GM18868 (cell line): Measurements from ENCODE around the gene SLC37A4.
"Not testable (repeated sequence)": the region's sequence is repeated elsewhere in the genome, so short reads cannot be mapped to it uniquely, and the experiment has no call there.

Experiments
- ATAC-seq: cut with Tn5 transposase; IDR thresholded peaks from one replicate; pipeline ENCODE4 v1.9.1; 2021; ENCODE audit warnings: mild to moderate bottlenecking, moderate library complexity; ENCODE audit not compliant: unreplicated experiment

SLC37A4 gene

GRCh38 chr11:119018074-119018938, 12.4 kb downstream of the SLC37A4 start, which contains the start of the genes RPS25 and TRAPPC4:
RPS25 (minus strand) TSS chr11:119018343; CDS start chr11:119018284, 59 bp downstream.
TRAPPC4 (plus strand) TSS chr11:119018766; CDS start chr11:119018796, 30 bp downstream.
- peak; percentile 88 for ATAC-seq

- not testable (repeated sequence) for ATAC-seq
Measured at GRCh38 chr11:119017377-119017776, 13.3 kb downstream of the SLC37A4 start.

DNA sequence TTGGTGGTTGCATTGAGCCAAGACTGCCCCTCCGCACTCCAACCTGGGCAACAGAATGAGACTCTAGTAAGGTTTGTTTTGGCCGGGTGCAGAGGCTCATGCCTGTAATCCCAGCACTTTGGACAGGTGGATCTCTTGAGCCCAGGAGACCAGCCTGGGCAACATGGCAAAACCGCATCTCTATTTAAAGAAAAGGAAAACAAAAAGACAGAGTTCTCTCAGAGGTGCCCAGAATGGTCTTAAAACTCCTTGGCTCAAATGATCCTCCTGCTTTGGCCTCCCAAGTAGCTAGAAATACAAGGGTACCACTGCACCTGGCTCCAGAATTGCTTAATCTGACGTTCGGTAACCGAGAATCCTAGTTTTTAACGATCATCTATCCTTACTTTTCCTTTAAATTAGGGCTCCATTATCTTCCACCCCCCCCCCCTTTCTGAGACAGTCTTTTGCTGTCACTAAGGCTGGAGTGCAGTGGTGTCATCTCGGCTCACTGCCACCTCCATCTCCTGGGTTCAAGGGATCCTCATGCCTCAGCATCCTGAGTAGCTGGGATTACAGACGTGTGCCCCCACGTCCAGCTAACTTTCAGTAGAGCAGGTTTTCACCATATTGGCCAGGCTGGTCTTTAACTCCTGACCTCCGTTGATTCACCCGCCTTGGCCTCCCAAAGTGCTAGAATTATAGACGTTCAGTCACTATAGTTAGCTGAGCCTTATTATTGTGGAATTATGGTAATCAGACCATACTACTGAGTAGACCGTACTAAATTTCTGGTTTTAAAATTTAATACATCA, 14.3 kb downstream of the SLC37A4 start:
- no peak for ATAC-seq

- ATAC-seq, result no peak
Measured at GRCh38 chr11:119015054-119015611, 15.5 kb downstream of the SLC37A4 start.

DNA sequence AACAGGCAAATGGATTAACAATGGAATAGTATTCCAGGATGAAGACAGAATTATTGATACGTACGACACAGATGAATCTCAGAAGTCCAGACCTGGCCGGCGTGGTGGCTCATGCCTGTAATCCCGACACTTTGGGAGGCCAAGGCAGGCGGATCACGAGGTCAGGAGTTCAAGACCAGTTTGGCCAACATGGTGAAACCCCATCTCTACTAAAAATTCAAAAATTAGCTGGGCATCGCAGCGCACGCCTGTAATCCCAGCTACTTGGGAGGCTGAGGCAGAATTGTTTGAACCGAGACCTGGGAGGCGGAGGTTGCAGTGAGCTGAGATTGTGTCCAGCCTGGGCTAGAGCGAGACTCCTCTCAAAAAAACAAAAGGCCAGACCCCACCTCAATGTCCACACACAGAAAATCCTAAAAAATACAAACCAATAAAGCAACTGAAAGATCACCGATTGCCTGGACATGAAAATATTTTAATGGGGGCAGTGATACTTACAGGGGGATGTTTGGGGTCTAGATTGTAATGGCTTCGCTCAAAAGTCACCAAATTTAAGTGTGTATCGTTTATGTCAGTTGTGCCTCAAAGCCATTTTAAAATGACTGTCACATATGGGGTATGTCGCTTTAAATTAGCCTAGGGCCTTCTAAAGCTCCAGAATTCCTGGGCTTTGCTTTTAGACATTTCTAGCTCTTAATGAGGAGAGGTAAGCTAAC, 16.3 kb downstream of the SLC37A4 start:
- no peak for ATAC-seq

GRCh38 chr11:119012629-119013170, 18.0 kb downstream of the SLC37A4 start:
- ATAC-seq, result no peak

GRCh38 chr11:119011476-119012053, 19.1 kb downstream of the SLC37A4 start:
- ATAC-seq, result no peak

DNA sequence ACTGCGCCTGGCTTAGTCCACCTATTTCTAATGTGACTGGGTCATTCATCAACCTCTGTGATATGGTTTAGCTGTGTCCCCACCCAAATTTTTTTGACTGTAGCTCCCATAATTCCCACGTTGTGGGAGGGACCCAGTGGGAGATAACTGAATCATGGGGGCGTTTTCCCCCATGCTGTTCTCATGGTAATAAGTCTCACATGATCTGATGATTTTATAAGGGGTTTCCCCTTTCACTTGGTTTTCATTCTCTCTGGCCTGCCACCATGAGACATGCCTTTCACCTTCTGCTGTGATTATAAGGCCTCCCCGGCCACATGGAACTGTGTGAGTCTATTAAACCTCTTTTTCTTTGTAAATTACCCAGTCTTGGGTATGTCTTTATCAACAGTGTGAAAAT, 24.0 kb downstream of the SLC37A4 start:
- ATAC-seq, result no peak

- ATAC-seq, result no peak
Measured at GRCh38 chr11:119000906-119001305, 29.8 kb downstream of the SLC37A4 start.

- ATAC-seq, result no peak
Measured at GRCh38 chr11:118998822-118999221, 31.9 kb downstream of the SLC37A4 start.

DNA sequence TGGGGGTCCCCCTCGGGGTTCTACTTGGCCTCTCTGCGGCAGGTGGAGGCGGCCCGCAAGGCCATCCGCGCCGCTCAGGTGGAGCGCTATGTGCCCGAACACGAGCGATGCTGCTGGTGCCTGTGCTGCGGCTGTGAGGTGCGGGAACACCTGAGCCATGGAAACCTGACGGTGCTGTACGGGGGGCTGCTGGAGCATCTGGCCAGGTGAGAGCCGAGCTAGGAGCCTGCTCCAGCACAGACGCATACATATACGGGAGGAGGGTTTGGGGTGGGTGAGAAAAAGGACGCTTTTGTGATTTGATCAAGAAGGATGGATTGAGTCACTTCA, 32.3 kb downstream of the SLC37A4 start:
- ATAC-seq, result peak; percentile 24

DNA sequence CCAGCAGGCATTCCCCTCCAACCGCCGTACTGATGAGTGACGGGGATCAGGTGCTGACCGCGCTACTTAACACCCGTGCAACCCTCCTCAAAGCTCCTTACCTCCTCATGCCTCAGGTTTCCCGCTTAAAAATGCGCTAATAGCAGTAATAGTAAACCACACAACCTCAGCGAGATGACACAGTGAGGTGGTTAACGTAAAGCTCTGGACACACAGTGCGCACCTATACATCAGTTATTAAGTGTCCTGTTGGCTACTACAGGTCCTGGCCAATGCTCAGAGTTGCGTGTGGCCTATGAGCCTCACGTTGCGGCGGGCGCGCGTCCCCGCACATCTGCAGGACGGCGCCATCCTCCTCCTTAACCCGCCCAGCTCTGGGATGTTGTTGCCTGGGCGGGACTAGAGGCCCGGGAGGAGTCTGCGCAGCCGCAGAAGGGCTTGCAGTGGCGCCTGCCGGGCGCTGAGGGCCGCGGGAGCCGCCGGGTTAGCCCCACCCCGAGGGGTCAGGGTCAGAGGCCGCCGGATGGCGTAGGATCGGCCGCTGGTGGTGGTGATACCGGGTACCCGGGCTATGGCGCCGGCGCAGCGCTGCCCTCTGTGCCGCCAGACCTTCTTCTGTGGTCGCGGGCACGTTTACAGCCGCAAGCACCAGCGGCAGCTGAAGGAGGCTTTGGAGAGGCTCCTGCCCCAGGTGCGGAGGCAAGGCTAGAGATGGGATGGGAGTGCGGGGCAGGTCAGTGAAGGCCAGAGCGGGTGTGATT, 32.9 kb downstream of the SLC37A4 start, which contains the start of gene CENATAC:
CENATAC (plus strand) TSS at position 512 of the 761 bp plus-strand sequence; CDS start at position 572, 60 bp downstream.
- ATAC-seq, result peak; percentile 87

- peak; percentile 39 for ATAC-seq
Measured at GRCh38 chr11:118996926-118997626, 33.6 kb downstream of the SLC37A4 start.

GRCh38 chr11:118991486-118992038, 39.1 kb downstream of the SLC37A4 start:
- not testable (repeated sequence) for ATAC-seq

DNA sequence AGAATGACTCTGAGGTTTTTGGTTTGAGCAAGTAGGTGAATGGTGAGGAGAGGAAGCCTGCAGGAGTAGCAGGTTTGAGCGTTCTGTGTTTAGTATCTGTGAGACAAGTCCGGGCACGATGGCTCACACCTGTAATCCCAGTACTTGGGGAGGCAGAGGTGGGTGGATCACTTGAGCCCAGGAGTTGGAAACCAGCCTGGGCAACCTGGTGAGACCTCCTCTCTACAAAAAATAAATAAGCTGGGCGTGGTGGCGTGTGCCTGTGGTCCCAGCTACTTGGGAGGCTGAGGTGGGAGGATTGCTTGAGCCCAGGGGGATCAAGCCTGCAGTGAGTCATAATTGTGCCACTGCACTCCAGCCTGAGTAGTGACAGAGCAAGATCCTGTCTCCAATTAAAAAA, 42.4 kb downstream of the SLC37A4 start:
- no peak for ATAC-seq

DNA sequence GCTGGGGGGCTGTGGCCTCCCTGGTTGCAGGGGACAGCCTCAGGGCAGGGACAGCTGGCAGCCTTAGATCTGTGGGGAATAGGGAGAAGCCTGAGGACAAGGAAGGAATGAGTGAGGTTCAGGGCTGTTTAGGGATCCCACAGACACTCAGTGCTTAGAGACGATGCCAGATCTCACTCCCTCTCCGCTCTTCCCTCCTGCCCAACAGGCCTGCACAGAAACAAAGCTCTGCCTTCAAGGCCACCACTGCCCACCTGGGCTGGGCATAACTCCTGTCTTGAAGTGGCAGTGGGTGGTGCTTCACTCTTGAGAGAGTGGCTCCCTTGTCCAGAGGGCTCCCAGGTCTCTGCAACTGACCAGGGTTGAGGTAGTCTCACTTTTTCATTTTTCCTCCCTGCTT, 45.9 kb downstream of the SLC37A4 start:
- no peak for ATAC-seq

DNA sequence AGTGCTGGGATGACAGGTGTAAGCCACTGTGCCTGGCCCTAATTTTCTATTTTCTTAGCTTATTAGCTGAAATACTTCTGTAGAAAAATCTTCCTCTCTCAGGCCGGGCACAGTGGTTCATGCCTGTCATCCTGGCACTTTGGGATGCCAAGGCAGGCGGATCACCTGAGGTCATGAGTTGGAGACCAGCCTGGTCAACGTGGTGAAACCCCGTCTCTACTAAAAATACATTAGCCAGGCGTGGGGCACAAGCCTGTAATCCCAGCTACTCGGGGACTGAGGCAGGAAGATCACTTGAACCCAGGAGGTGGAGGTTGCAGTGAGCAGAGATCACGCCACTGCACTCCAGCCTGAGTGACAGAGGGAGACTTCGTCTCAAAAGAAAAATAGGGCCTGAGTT, 46.3 kb downstream of the SLC37A4 start:
- ATAC-seq, result not testable (repeated sequence)

DNA sequence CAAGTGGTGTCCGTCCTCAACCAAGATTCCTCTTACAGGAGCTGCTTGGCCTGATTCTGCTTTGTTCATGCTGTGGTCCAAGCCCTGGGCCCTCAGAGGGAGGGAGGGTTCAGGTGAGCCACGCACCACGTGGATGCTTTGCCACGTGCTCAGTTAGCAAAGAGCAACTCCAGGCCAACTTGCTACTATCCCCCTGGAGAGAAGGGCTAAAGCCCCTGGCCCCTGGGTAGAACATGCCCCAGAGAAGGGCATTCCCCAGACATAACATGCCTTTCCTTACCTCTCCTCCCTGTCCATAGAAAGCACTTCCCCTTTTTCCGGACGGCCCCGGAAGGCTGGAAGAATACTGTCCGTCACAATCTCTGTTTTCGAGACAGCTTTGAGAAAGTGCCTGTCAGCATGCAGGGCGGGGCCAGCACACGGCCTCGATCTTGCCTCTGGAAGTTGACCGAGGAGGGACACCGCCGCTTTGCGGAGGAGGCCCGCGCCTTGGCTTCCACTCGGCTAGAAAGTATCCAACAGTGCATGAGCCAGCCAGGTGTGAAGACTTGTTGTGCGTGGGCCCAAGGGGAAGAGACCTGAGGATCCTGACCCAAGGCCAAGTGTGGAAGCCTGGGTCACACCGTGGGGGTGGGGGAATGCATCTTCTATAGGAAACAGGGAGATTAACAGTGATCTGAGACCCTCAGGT, 50.3 kb downstream of the SLC37A4 start:
- no peak for ATAC-seq
